IMR-90 (cell line): ENCODE results near the gene MXRA5. TPM values are rescaled to one million over a fixed set of nuclear protein-coding genes. Genes with fewer than 3 reads are reported as not detected.

Experiments
- ATAC-seq: fragments of 200-7000 bp; cut with Tn5 transposase; 2 replicates; pipeline ENCODE4 v1.9.1; 2020; ENCODE audit warnings: low read depth, mild to moderate bottlenecking, moderate library complexity
- BruUV-seq: library from RNA; stranded (reverse); fragments of 400-500 nt; replicated peaks from 2 replicates; lab custom pipeline; 2021; lab: Mats Ljungman, UMichigan
- CTCF ChIA-PET: fragments of 300-600 bp; formaldehyde crosslinking; extraction: SDS; loops from one replicate; lab custom pipeline; 2021; ENCODE audit warnings: antibody characterized with exemption; lab: Yijun Ruan, JAX
- POLR2A ChIA-PET: fragments of 300-600 bp; sonication (Branson Sonifier 250); formaldehyde crosslinking; loops from one replicate; lab custom pipeline; 2022; ENCODE audit warnings: antibody characterized with exemption; ENCODE audit not compliant: unreplicated experiment; lab: Charles Lee
- DNase-seq: peaks from one replicate; pipeline ENCODE4 v3.0.0; 2013
- H2AFZ ChIP-seq: replicated peaks from 2 replicates; pipeline ENCODE3; 2013; ENCODE audit warnings: low read length, mild to moderate bottlenecking; ENCODE audit not compliant: poor library complexity
- H2AK5ac ChIP-seq: 2 replicates; pipeline ENCODE4 v1.6.1; 2013; ENCODE audit warnings: low read depth, low read length, inconsistent platforms
- H2AK9ac ChIP-seq: replicated peaks from 2 replicates; pipeline ENCODE3; 2013; ENCODE audit warnings: mild to moderate bottlenecking, low read depth, low read length, moderate library complexity; ENCODE audit not compliant: poor library complexity
- H2BK120ac ChIP-seq: 2 replicates; pipeline ENCODE4 v1.6.1; 2013; ENCODE audit warnings: low read depth, low read length, inconsistent platforms
- H2BK15ac ChIP-seq: 3 replicates; pipeline ENCODE4 v1.6.1; 2013; ENCODE audit warnings: low read depth, low read length, inconsistent platforms
- H2BK20ac ChIP-seq: 2 replicates; pipeline ENCODE4 v1.6.1; 2013; ENCODE audit warnings: low read depth, mild to moderate bottlenecking, inconsistent platforms, low read length, moderate library complexity
- H2BK5ac ChIP-seq: 2 replicates; pipeline ENCODE4 v1.6.1; 2013; ENCODE audit warnings: mild to moderate bottlenecking, low read depth, low read length, inconsistent platforms; ENCODE audit not compliant: poor library complexity, severe bottlenecking
- H3K14ac ChIP-seq: replicated peaks from 2 replicates; pipeline ENCODE4 v1.6.1; 2013; ENCODE audit warnings: low read depth, low read length, inconsistent platforms
- H3K18ac ChIP-seq: 2 replicates; pipeline ENCODE4 v1.6.1; 2013; ENCODE audit warnings: low read depth, low read length, control low read depth
- H3K23ac ChIP-seq: 2 replicates; pipeline ENCODE4 v1.6.1; 2013; ENCODE audit warnings: low read depth, low read length, inconsistent platforms
- H3K27ac ChIP-seq: 2 replicates; pipeline ENCODE4 v1.5.1; 2013; ENCODE audit warnings: mild to moderate bottlenecking, control low read depth, low read length; ENCODE audit not compliant: insufficient read depth
- H3K27me3 ChIP-seq: 2 replicates; pipeline ENCODE4 v1.6.1; 2013; ENCODE audit warnings: low read length; ENCODE audit not compliant: control insufficient read depth, insufficient read depth
- H3K36me3 ChIP-seq: 2 replicates; pipeline ENCODE4 v1.6.1; 2013; ENCODE audit warnings: low read length, mixed read lengths; ENCODE audit not compliant: control insufficient read depth, insufficient read depth
- H3K4ac ChIP-seq: 2 replicates; pipeline ENCODE4 v1.6.1; 2013; ENCODE audit warnings: low read depth, low read length, inconsistent platforms
- H3K4me1 ChIP-seq: 2 replicates; pipeline ENCODE4 v1.6.1; 2013; ENCODE audit warnings: low read length, mixed read lengths; ENCODE audit not compliant: control insufficient read depth, insufficient read depth
- H3K4me2 ChIP-seq: 2 replicates; pipeline ENCODE4 v1.6.1; 2013; ENCODE audit warnings: low read depth, mild to moderate bottlenecking, control low read depth, low read length, moderate library complexity
- H3K4me3 ChIP-seq: 2 replicates; pipeline ENCODE4 v1.5.1; 2013; ENCODE audit warnings: low read depth, mild to moderate bottlenecking, control low read depth, low read length, moderate library complexity; ENCODE audit not compliant: insufficient read depth
- H3K56ac ChIP-seq: 2 replicates; pipeline ENCODE4 v1.6.1; 2013; ENCODE audit warnings: low read length, inconsistent platforms; ENCODE audit not compliant: insufficient read depth; ENCODE audit errors: extremely low read depth
- H3K79me1 ChIP-seq, 2 experiments: 2 replicates each; pipeline ENCODE4 v1.6.1; 2013; ENCODE audit warnings: low read length in 2 of 2, inconsistent platforms in 1 of 2, low read depth in 1 of 2
- H3K9ac ChIP-seq: 2 replicates; pipeline ENCODE4 v1.6.1; 2013; ENCODE audit warnings: low read depth, low read length, control low read depth
- H3K9me1 ChIP-seq: 2 replicates; pipeline ENCODE4 v1.6.1; 2013; ENCODE audit warnings: low read length, inconsistent platforms; ENCODE audit not compliant: insufficient read depth
- H3K9me3 ChIP-seq: 2 replicates; pipeline ENCODE4 v1.6.1; 2013; ENCODE audit warnings: low read length; ENCODE audit not compliant: control insufficient read depth, insufficient read depth
- H4K20me1 ChIP-seq: 2 replicates; pipeline ENCODE4 v1.6.1; 2013; ENCODE audit warnings: low read length, inconsistent platforms; ENCODE audit not compliant: insufficient read depth
- H4K5ac ChIP-seq: 2 replicates; pipeline ENCODE4 v1.6.1; 2013; ENCODE audit warnings: mild to moderate bottlenecking, low read depth, low read length, control low read depth
- H4K8ac ChIP-seq, 2 experiments: 2 replicates each; pipeline ENCODE4 v1.6.1; 2013; ENCODE audit warnings: low read depth in 2 of 2, low read length in 2 of 2, control low read depth in 1 of 2, inconsistent platforms in 1 of 2
- H4K91ac ChIP-seq: 2 replicates; pipeline ENCODE4 v1.6.1; 2013; ENCODE audit warnings: low read depth, low read length, inconsistent platforms; ENCODE audit not compliant: insufficient read depth
- BHLHE40 ChIP-seq: fragments of 150-350 bp; IDR thresholded peaks from 2 replicates; pipeline ENCODE4 v1.6.1; 2016; ENCODE audit warnings: mild to moderate bottlenecking, low read depth, low read length
- CEBPB ChIP-seq: IDR thresholded peaks from 2 replicates; pipeline ENCODE4 v1.6.1; 2012; ENCODE audit warnings: low read depth, low read length, improper control_type of control experiment
- CHD1 ChIP-seq: IDR thresholded peaks from 2 replicates; pipeline ENCODE4 v1.6.1; 2012; ENCODE audit warnings: low read depth, low read length, improper control_type of control experiment
- CTCF ChIP-seq: conservative IDR thresholded peaks from 2 replicates; pipeline ENCODE4 v1.5.1; 2012; ENCODE audit warnings: mild to moderate bottlenecking, low read depth, low read length, improper control_type of control experiment
- FOS ChIP-seq: fragments of 150-350 bp; IDR thresholded peaks from 2 replicates; pipeline ENCODE4 v1.6.1; 2016; ENCODE audit warnings: low read depth, low read length
- MAFK ChIP-seq: IDR thresholded peaks from 2 replicates; pipeline ENCODE4 v1.6.1; 2012; ENCODE audit warnings: low read depth, low read length, improper control_type of control experiment
- MAZ ChIP-seq: IDR thresholded peaks from 2 replicates; pipeline ENCODE4 v1.6.1; 2012; ENCODE audit warnings: low read depth, mild to moderate bottlenecking, low read length, improper control_type of control experiment, moderate library complexity, borderline replicate concordance
- MXI1 ChIP-seq: IDR thresholded peaks from 2 replicates; pipeline ENCODE4 v1.6.1; 2012; ENCODE audit warnings: low read depth, mild to moderate bottlenecking, low read length, moderate library complexity, borderline replicate concordance
- NFE2L2 ChIP-seq: fragments of 150-350 bp; IDR thresholded peaks from 2 replicates; pipeline ENCODE4 v1.6.1; 2016; ENCODE audit warnings: low read depth, mild to moderate bottlenecking, low read length
- POLR2A ChIP-seq: IDR thresholded peaks from 2 replicates; pipeline ENCODE4 v1.6.1; 2012; ENCODE audit warnings: mild to moderate bottlenecking, low read depth, low read length
- RAD21 ChIP-seq: IDR thresholded peaks from 2 replicates; pipeline ENCODE4 v1.6.1; 2012; ENCODE audit warnings: low read length, improper control_type of control experiment
- RCOR1 ChIP-seq: IDR thresholded peaks from 2 replicates; pipeline ENCODE4 v1.6.1; 2012; ENCODE audit warnings: mild to moderate bottlenecking, low read length, improper control_type of control experiment; ENCODE audit not compliant: insufficient replicate concordance
- RFX5 ChIP-seq: IDR thresholded peaks from 2 replicates; pipeline ENCODE4 v1.8.0; 2012; ENCODE audit warnings: low read depth, mild to moderate bottlenecking, low read length, moderate library complexity
- SMC3 ChIP-seq: fragments of 150-350 bp; IDR thresholded peaks from 2 replicates; pipeline ENCODE4 v1.6.1; 2016; ENCODE audit warnings: low read depth, mild to moderate bottlenecking, antibody characterized with exemption, low read length, moderate library complexity
- WGBS, 2 experiments: methylation state at CpG; one replicate each; pipeline versions ENCODE4 v1.1.5 to v1.1.7; 2013; ENCODE audit warnings: missing lambda C conversion rate in 2 of 2; ENCODE audit not compliant: insufficient read length in 1 of 2; ENCODE audit errors: extremely low coverage in 2 of 2; 5-methylcytosine and 5-hydroxymethylcytosine counted together
- dilution Hi-C: fragments of 300-500 bp; cut with HindIII; formaldehyde crosslinking; loops from one replicate; pipeline ENCODE4 v1.14.3; 2018; ENCODE audit warnings: low sequenced_read_pairs; ENCODE audit not compliant: unreplicated experiment
- in situ Hi-C: fragments of 300-500 bp; cut with MboI; formaldehyde crosslinking; loops from 3 replicates; pipeline ENCODE4 v1.14.3; 2019; ENCODE audit warnings: low sequenced_read_pairs, inconsistent platforms, mixed read lengths
- intact Hi-C: fragments of 100-400 bp; cut with micrococcal nuclease; formaldehyde crosslinking; loops from 2 replicates; pipeline ENCODE4 v1.10.0; 2022
- polyA plus RNA-seq, 3 experiments: library from polyadenylated mRNA; depleted of rRNA; stranded (reverse); fragments of >200 nt; gene quantifications; 2 replicates each; pipeline ENCODE4 v1.2.3, GENCODE V29; 2012; ENCODE audit warnings: low replicate concordance in 1 of 3
- total RNA-seq: library from RNA; depleted of rRNA; stranded (reverse); fragments of >200 nt; gene quantifications from 2 replicates; pipeline ENCODE4 v1.2.3, GENCODE V29; 2012
- TF ChIP-seq, protein P1 (sequence below): fragments of 150-350 bp; IDR thresholded peaks from 2 replicates; pipeline ENCODE4 v1.6.1; 2016; ENCODE audit warnings: low read depth, mild to moderate bottlenecking, low read length, moderate library complexity, borderline replicate concordance
- TF ChIP-seq, protein P2 (sequence below): fragments of 150-350 bp; IDR thresholded peaks from 2 replicates; pipeline ENCODE4 v1.6.1; 2017; ENCODE audit warnings: mild to moderate bottlenecking, antibody characterized with exemption, low read length, low read depth

The MXRA5 gene
- total and polyA plus RNA-seq, 2 of the 4 experiments (the other 2 are of a cell fraction): 1.1 to 1.2 TPM

- ChIA-PET POLR2A (no interaction called here), CTCF (no interaction called here)
- no peak overlapping the region for H3K4me3 ChIP-seq
- no peak overlapping the region for H3K23ac ChIP-seq
- H3K18ac ChIP-seq: no peak overlapping the region
- no peaks in the 10 kb centered on the region for H3K4me1 ChIP-seq
- no peak overlapping the region for H3K14ac ChIP-seq
- no peak overlapping the region for H2BK120ac ChIP-seq
- TF ChIP-seq CHD1 (no peak), NFE2L2 (no peak), RFX5 (no peak), SMC3 (no peak), MAZ (no peak), MXI1 (no peak), BHLHE40 (no peak), MAFK (no peak), RAD21 (no peak), RCOR1 (no peak), CTCF (no peak), CEBPB (no peak), POLR2A (no peak), FOS (no peak)
- TF ChIP-seq, protein P1, sequence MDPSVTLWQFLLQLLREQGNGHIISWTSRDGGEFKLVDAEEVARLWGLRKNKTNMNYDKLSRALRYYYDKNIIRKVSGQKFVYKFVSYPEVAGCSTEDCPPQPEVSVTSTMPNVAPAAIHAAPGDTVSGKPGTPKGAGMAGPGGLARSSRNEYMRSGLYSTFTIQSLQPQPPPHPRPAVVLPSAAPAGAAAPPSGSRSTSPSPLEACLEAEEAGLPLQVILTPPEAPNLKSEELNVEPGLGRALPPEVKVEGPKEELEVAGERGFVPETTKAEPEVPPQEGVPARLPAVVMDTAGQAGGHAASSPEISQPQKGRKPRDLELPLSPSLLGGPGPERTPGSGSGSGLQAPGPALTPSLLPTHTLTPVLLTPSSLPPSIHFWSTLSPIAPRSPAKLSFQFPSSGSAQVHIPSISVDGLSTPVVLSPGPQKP: no peak
- TF ChIP-seq, protein P2, sequence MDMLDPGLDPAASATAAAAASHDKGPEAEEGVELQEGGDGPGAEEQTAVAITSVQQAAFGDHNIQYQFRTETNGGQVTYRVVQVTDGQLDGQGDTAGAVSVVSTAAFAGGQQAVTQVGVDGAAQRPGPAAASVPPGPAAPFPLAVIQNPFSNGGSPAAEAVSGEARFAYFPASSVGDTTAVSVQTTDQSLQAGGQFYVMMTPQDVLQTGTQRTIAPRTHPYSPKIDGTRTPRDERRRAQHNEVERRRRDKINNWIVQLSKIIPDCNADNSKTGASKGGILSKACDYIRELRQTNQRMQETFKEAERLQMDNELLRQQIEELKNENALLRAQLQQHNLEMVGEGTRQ: no peak
- no peak overlapping the region for H2AFZ ChIP-seq
- no TSS peak for BruUV-seq
- H3K9me1 ChIP-seq: no peaks in the 10 kb centered on the region
- no peak overlapping the region for H3K27ac ChIP-seq
- no CpG with 5 or more reads among the region's 2 CpGs for WGBS, 2 experiments
- ATAC-seq (no peak), DNase-seq (no peak)
- in situ Hi-C loops: no loop called here
- no peak overlapping the region for H2BK5ac ChIP-seq
- no peak overlapping the region for H4K8ac ChIP-seq
- H2BK15ac ChIP-seq: no peak overlapping the region
- H2BK20ac ChIP-seq: no peak overlapping the region
- no peaks in the 10 kb centered on the region for H3K27me3 ChIP-seq
- no peak overlapping the region for H4K91ac ChIP-seq
- no peaks in the 10 kb centered on the region for H3K36me3 ChIP-seq
- H4K5ac ChIP-seq: no peak overlapping the region
- dilution Hi-C loops: no loop called here
- no peak overlapping the region for H3K4ac ChIP-seq
- H3K4me2 ChIP-seq: no peak overlapping the region
- no peaks in the 10 kb centered on the region for H4K20me1 ChIP-seq
- H3K9me3 ChIP-seq: peaks cover under 1% of the 10 kb centered on the region; the same call in 1 of the 2 replicates
- H3K56ac ChIP-seq: no peak overlapping the region
- intact Hi-C loops: no loop called here
- no peak overlapping the region for H2AK9ac ChIP-seq
- H3K9ac ChIP-seq: no peak overlapping the region
- H2AK5ac ChIP-seq: no peak overlapping the region
- H3K79me1 ChIP-seq: no peaks in the 10 kb centered on the region
These were observed 34.3 kb downstream of the MXRA5 start for GRCh38 chrX:3312109-3312508.
